ENCODE data around the gene RGS2.

- TF ChIP-seq CTCF (IDR thresholded peaks at IDR 0.05), result no peak
- TF ChIP-seq EZH2 (IDR thresholded peaks at IDR 0.05), result no peak
- no peak for TF ChIP-seq EZH2phosphoT487 (IDR thresholded peaks at IDR 0.05)
These were observed 20.8 kb upstream of the RGS2 start for GRCh38 chr1:192787914-192788585.
